A673 (cell line): Measurements from ENCODE around the gene PSMC6.

Experiments
- CTCF ChIP-seq: fragments of 300-800, 200-600 bp; sonication (generic); conservative IDR thresholded peaks from 2 replicates; pipeline ENCODE4 v1.5.1; 2017; ENCODE audit warnings: low read depth, mild to moderate bottlenecking, antibody characterized with exemption, low read length, moderate library complexity, mixed read lengths
- EZH2 ChIP-seq: fragments of 200-600 bp; sonication (generic); IDR thresholded peaks from 2 replicates; pipeline ENCODE4 v1.6.1; 2017; ENCODE audit warnings: borderline replicate concordance, low read depth, mild to moderate bottlenecking, mixed read lengths, antibody characterized with exemption, low read length; ENCODE audit not compliant: poor library complexity, severe bottlenecking

- TF ChIP-seq CTCF (no peak), EZH2 (no peak)
These were observed 9.2 kb downstream of the PSMC6 start for GRCh38 chr14:52716155-52716554.
